Ramos (cell line): ENCODE measurements around the gene PFKL.

Experiments used
- in situ Hi-C: fragments of 300-500 bp; cut with MboI; formaldehyde crosslinking; loops from one replicate; pipeline ENCODE4 v1.14.3; 2022; ENCODE audit warnings: low sequenced_read_pairs; ENCODE audit not compliant: unreplicated experiment

PFKL gene

GRCh38 chr21:44372616-44373015 is 72.8 kb downstream of the PFKL start:
- in situ Hi-C loops, result no loop called here

- in situ Hi-C loops, result no loop called here
Measured at GRCh38 chr21:44374601-44375280, 74.9 kb downstream of the PFKL start.

DNA sequence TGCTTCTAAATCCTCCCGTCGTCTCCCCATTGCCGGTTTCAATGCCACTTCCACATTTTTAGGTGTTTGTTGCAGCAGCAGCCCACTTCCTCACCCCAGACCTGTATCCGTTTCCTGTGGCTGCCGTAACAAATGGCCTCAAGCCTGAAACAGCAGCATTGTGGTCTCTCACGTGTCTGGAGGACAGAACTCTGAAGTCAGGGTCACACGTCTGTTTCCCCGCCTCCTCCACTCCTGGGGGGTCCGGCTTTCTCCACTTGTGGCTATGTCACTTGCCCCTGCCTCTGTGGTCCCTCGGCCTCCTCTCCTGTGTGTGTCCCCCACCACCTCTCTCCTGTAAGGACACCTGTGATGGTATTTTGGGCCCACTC is 75.4 kb downstream of the PFKL start:
- in situ Hi-C loops, result no loop called here

- in situ Hi-C loops, result no loop called here
Measured at GRCh38 chr21:44375761-44376241, 75.9 kb downstream of the PFKL start.

GRCh38 chr21:44376606-44377005 is 76.8 kb downstream of the PFKL start:
- in situ Hi-C loops, result no loop called here
